HG03025 (cell line): ENCODE data around the gene INTS6L.
"Not testable (repeated sequence)": the region's sequence is repeated elsewhere in the genome, so short reads cannot be mapped to it uniquely, and the experiment has no call there.

Source experiments
- ATAC-seq: cut with Tn5 transposase; IDR thresholded peaks from one replicate; pipeline ENCODE4 v1.9.1; 2021; ENCODE audit warnings: mild to moderate bottlenecking, moderate library complexity; ENCODE audit not compliant: unreplicated experiment, low FRiP score

Gene INTS6L

GRCh38 chrX:135594049-135594448 lies 73.6 kb downstream of the INTS6L start:
- ATAC-seq = not testable (repeated sequence)

- ATAC-seq = not testable (repeated sequence)
These were observed 74.0 kb downstream of the INTS6L start for GRCh38 chrX:135594453-135594852.

- ATAC-seq = no peak
These were observed 75.1 kb downstream of the INTS6L start for GRCh38 chrX:135595543-135595942.

GRCh38 chrX:135596495-135596894 lies 76.0 kb downstream of the INTS6L start:
- no peak for ATAC-seq

GRCh38 chrX:135605906-135606305 lies 85.4 kb downstream of the INTS6L start:
- ATAC-seq = no peak

- ATAC-seq = not testable (repeated sequence)
These were observed 104.1 kb downstream of the INTS6L start for GRCh38 chrX:135624408-135625204.

GRCh38 chrX:135625995-135626394 lies 105.5 kb downstream of the INTS6L start:
- ATAC-seq = no peak

GRCh38 chrX:135629342-135629741 lies 108.9 kb downstream of the INTS6L start:
- ATAC-seq = no peak
